WTC11 (cell line): ENCODE data around the gene CANX. TPM values are rescaled to one million over a fixed set of nuclear protein-coding genes. Genes with fewer than 3 reads are reported as not detected.

Source experiments
- AFF4 ChIP-seq: sonication (generic); formaldehyde crosslinking; IDR thresholded peaks from 2 replicates; pipeline ENCODE4 v1.8.1; 2023; ENCODE audit warnings: mild to moderate bottlenecking, missing genetic modification reagents, borderline replicate concordance
- ATF1 ChIP-seq: sonication (generic); formaldehyde crosslinking; IDR thresholded peaks from 2 replicates; pipeline ENCODE4 v1.8.1; 2023; ENCODE audit warnings: mild to moderate bottlenecking, moderate library complexity, missing genetic modification reagents
- ATF2 ChIP-seq: sonication (generic); formaldehyde crosslinking; IDR thresholded peaks from 2 replicates; pipeline ENCODE4 v1.8.1; 2022; ENCODE audit warnings: low read depth, missing genetic modification reagents, borderline replicate concordance
- FOXP1 ChIP-seq: sonication (generic); formaldehyde crosslinking; IDR thresholded peaks from 2 replicates; pipeline ENCODE4 v1.8.0; 2022; ENCODE audit warnings: missing genetic modification reagents, mild to moderate bottlenecking, moderate library complexity, borderline replicate concordance
- GRHL2 ChIP-seq: fragments of 250-450 bp; sonication (Bioruptor Pico); IDR thresholded peaks from 2 replicates; pipeline ENCODE4 v1.8.0; 2022; ENCODE audit warnings: mild to moderate bottlenecking, moderate library complexity; ENCODE audit not compliant: insufficient replicate concordance, severe bottlenecking
- JUN ChIP-seq: sonication (generic); formaldehyde crosslinking; IDR thresholded peaks from 2 replicates; pipeline ENCODE4 v1.8.0; 2023; ENCODE audit warnings: mild to moderate bottlenecking, missing genetic modification reagents
- RELA ChIP-seq: sonication (generic); formaldehyde crosslinking; IDR thresholded peaks from 2 replicates; pipeline ENCODE4 v1.8.1; 2022; ENCODE audit warnings: missing genetic modification reagents, mild to moderate bottlenecking, borderline replicate concordance
- SMAD3 ChIP-seq: sonication (generic); formaldehyde crosslinking; IDR thresholded peaks from 2 replicates; pipeline ENCODE4 v1.8.0; 2022; ENCODE audit warnings: missing genetic modification reagents, mild to moderate bottlenecking, borderline replicate concordance
- SMAD4 ChIP-seq: sonication (generic); formaldehyde crosslinking; IDR thresholded peaks from 2 replicates; pipeline ENCODE4 v1.8.0; 2022; ENCODE audit warnings: mild to moderate bottlenecking, missing genetic modification reagents
- TEAD1 ChIP-seq: sonication (generic); formaldehyde crosslinking; IDR thresholded peaks from 2 replicates; pipeline ENCODE4 v1.8.0; 2022; ENCODE audit warnings: mild to moderate bottlenecking, missing genetic modification reagents
- USF2 ChIP-seq: sonication (generic); formaldehyde crosslinking; IDR thresholded peaks from 2 replicates; pipeline ENCODE4 v1.8.1; 2023; ENCODE audit warnings: mild to moderate bottlenecking, missing genetic modification reagents, moderate library complexity
- ZNF138 ChIP-seq: sonication (generic); formaldehyde crosslinking; conservative IDR thresholded peaks from 2 replicates; pipeline ENCODE4 v1.8.1; 2022; ENCODE audit warnings: mild to moderate bottlenecking, moderate library complexity, missing genetic modification reagents
- ZNF671 ChIP-seq: fragments of 250-450 bp; sonication (Bioruptor Pico); IDR thresholded peaks from 2 replicates; pipeline ENCODE4 v1.8.0; 2021; ENCODE audit warnings: mild to moderate bottlenecking
- total RNA-seq: library from RNA; stranded (reverse); gene quantifications from 3 replicates; pipeline ENCODE4 v1.2.3, GENCODE V29; 2021
- TF ChIP-seq, protein P1 (sequence below): sonication (generic); formaldehyde crosslinking; IDR thresholded peaks from 2 replicates; pipeline ENCODE4 v1.8.0; 2022; ENCODE audit warnings: missing genetic modification reagents
- TF ChIP-seq, protein P2 (sequence below): sonication (generic); formaldehyde crosslinking; IDR thresholded peaks from 2 replicates; pipeline ENCODE4 v1.8.1; 2023; ENCODE audit warnings: mild to moderate bottlenecking, missing genetic modification reagents, moderate library complexity
- TF ChIP-seq, protein P3 (sequence below): fragments of 250-450 bp; sonication (Bioruptor Pico); IDR thresholded peaks from 2 replicates; pipeline ENCODE4 v1.9.0; 2021; ENCODE audit warnings: mild to moderate bottlenecking
- TF ChIP-seq, protein P4 (sequence below): fragments of 250-450 bp; sonication (Bioruptor Pico); IDR thresholded peaks from 2 replicates; pipeline ENCODE4 v1.9.0; 2021; ENCODE audit warnings: mild to moderate bottlenecking
- TF ChIP-seq, protein P5 (sequence below): sonication (generic); formaldehyde crosslinking; IDR thresholded peaks from 2 replicates; pipeline ENCODE4 v1.8.0; 2023; ENCODE audit warnings: mild to moderate bottlenecking, missing genetic modification reagents

CANX gene
- total RNA-seq, 1 experiment from 2014 or later = 611 TPM

GRCh38 chr5:179679014-179679674, 19.6 kb upstream of the CANX start (continued):
- TF ChIP-seq AFF4 = peak; percentile 97; the same call in 1 of the 2 replicates
- no peak for TF ChIP-seq GRHL2
- TF ChIP-seq, protein P1, sequence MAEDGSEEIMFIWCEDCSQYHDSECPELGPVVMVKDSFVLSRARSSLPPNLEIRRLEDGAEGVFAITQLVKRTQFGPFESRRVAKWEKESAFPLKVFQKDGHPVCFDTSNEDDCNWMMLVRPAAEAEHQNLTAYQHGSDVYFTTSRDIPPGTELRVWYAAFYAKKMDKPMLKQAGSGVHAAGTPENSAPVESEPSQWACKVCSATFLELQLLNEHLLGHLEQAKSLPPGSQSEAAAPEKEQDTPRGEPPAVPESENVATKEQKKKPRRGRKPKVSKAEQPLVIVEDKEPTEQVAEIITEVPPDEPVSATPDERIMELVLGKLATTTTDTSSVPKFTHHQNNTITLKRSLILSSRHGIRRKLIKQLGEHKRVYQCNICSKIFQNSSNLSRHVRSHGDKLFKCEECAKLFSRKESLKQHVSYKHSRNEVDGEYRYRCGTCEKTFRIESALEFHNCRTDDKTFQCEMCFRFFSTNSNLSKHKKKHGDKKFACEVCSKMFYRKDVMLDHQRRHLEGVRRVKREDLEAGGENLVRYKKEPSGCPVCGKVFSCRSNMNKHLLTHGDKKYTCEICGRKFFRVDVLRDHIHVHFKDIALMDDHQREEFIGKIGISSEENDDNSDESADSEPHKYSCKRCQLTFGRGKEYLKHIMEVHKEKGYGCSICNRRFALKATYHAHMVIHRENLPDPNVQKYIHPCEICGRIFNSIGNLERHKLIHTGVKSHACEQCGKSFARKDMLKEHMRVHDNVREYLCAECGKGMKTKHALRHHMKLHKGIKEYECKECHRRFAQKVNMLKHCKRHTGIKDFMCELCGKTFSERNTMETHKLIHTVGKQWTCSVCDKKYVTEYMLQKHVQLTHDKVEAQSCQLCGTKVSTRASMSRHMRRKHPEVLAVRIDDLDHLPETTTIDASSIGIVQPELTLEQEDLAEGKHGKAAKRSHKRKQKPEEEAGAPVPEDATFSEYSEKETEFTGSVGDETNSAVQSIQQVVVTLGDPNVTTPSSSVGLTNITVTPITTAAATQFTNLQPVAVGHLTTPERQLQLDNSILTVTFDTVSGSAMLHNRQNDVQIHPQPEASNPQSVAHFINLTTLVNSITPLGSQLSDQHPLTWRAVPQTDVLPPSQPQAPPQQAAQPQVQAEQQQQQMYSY (CRISPR knock-in tag) = 0 out of 2 replicates have a peak, but pooled peaks have one; percentile 51
- TF ChIP-seq, protein P2, sequence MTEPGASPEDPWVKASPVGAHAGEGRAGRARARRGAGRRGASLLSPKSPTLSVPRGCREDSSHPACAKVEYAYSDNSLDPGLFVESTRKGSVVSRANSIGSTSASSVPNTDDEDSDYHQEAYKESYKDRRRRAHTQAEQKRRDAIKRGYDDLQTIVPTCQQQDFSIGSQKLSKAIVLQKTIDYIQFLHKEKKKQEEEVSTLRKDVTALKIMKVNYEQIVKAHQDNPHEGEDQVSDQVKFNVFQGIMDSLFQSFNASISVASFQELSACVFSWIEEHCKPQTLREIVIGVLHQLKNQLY (CRISPR knock-in tag) = 0 out of 2 replicates have a peak, but pooled peaks have one; percentile 95
- TF ChIP-seq ATF2 (CRISPR knock-in tag) = no peak
- TF ChIP-seq FOXP1 = peak; percentile 96
- TF ChIP-seq JUN (CRISPR knock-in tag) = no peak; the same call in none of the 2 replicates
- TF ChIP-seq SMAD3 (CRISPR knock-in tag) = no peak
- 0 out of 2 replicates have a peak, but pooled peaks have one; percentile 2 for TF ChIP-seq ATF1 (CRISPR knock-in tag)
- TF ChIP-seq, protein P3, sequence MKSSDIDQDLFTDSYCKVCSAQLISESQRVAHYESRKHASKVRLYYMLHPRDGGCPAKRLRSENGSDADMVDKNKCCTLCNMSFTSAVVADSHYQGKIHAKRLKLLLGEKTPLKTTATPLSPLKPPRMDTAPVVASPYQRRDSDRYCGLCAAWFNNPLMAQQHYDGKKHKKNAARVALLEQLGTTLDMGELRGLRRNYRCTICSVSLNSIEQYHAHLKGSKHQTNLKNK (CRISPR knock-in tag) = no peak
- TF ChIP-seq RELA (CRISPR knock-in tag) = peak; percentile 25; the same call in 1 of the 2 replicates
- TF ChIP-seq, protein P4, sequence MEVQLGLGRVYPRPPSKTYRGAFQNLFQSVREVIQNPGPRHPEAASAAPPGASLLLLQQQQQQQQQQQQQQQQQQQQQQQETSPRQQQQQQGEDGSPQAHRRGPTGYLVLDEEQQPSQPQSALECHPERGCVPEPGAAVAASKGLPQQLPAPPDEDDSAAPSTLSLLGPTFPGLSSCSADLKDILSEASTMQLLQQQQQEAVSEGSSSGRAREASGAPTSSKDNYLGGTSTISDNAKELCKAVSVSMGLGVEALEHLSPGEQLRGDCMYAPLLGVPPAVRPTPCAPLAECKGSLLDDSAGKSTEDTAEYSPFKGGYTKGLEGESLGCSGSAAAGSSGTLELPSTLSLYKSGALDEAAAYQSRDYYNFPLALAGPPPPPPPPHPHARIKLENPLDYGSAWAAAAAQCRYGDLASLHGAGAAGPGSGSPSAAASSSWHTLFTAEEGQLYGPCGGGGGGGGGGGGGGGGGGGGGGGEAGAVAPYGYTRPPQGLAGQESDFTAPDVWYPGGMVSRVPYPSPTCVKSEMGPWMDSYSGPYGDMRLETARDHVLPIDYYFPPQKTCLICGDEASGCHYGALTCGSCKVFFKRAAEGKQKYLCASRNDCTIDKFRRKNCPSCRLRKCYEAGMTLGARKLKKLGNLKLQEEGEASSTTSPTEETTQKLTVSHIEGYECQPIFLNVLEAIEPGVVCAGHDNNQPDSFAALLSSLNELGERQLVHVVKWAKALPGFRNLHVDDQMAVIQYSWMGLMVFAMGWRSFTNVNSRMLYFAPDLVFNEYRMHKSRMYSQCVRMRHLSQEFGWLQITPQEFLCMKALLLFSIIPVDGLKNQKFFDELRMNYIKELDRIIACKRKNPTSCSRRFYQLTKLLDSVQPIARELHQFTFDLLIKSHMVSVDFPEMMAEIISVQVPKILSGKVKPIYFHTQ (CRISPR knock-in tag) = no peak
- TF ChIP-seq SMAD4 (CRISPR knock-in tag) = peak; percentile 92
- no peak; the same call in 1 of the 2 replicates for TF ChIP-seq ZNF138 (CRISPR knock-in tag)
- TF ChIP-seq TEAD1 = peak; percentile 47; the same call in 1 of the 2 replicates
- TF ChIP-seq, protein P5, sequence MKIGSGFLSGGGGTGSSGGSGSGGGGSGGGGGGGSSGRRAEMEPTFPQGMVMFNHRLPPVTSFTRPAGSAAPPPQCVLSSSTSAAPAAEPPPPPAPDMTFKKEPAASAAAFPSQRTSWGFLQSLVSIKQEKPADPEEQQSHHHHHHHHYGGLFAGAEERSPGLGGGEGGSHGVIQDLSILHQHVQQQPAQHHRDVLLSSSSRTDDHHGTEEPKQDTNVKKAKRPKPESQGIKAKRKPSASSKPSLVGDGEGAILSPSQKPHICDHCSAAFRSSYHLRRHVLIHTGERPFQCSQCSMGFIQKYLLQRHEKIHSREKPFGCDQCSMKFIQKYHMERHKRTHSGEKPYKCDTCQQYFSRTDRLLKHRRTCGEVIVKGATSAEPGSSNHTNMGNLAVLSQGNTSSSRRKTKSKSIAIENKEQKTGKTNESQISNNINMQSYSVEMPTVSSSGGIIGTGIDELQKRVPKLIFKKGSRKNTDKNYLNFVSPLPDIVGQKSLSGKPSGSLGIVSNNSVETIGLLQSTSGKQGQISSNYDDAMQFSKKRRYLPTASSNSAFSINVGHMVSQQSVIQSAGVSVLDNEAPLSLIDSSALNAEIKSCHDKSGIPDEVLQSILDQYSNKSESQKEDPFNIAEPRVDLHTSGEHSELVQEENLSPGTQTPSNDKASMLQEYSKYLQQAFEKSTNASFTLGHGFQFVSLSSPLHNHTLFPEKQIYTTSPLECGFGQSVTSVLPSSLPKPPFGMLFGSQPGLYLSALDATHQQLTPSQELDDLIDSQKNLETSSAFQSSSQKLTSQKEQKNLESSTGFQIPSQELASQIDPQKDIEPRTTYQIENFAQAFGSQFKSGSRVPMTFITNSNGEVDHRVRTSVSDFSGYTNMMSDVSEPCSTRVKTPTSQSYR = no peak
- TF ChIP-seq ZNF671 = no peak
- no peak; the same call in 1 of the 2 replicates for TF ChIP-seq USF2 (CRISPR knock-in tag)
